Astrocyte (in vitro differentiated cells and primary cell): ENCODE measurements around the gene FBXL16. TPM values are rescaled to one million over a fixed set of nuclear protein-coding genes. Genes with fewer than 3 reads are reported as not detected.
A peak's percentile ranks its signal among the peaks of the same experiment; 100 is the strongest.

Experiments used
- DNase-seq: peaks from one replicate; pipeline ENCODE4 v3.0.0-alpha.2; 2010; ENCODE audit warnings: low read depth
- FAIRE-seq: peaks from 2 replicates; lab custom pipeline; 2011; peaks lifted over from hg19 to GRCh38; lab: Jason Lieb, UNC
- H2AFZ ChIP-seq: 2 replicates; pipeline ENCODE4 v1.6.0; 2012; ENCODE audit warnings: low read depth, low read length, inconsistent platforms
- H3K27ac ChIP-seq: 2 replicates; pipeline ENCODE4 v1.5.1; 2011; ENCODE audit warnings: low read depth, low read length, inconsistent platforms
- H3K27me3 ChIP-seq: 2 replicates; pipeline ENCODE4 v1.6.0; 2011; ENCODE audit warnings: low read length, inconsistent platforms; ENCODE audit not compliant: insufficient read depth
- H3K36me3 ChIP-seq: 2 replicates; pipeline ENCODE4 v1.5.1; 2011; ENCODE audit warnings: low read length, inconsistent platforms; ENCODE audit not compliant: insufficient read depth
- H3K4me1 ChIP-seq: 2 replicates; pipeline ENCODE4 v1.5.1; 2011; ENCODE audit warnings: low read length, inconsistent platforms; ENCODE audit not compliant: insufficient read depth
- H3K4me2 ChIP-seq: 2 replicates; pipeline ENCODE4 v1.6.0; 2012; ENCODE audit warnings: low read length, inconsistent platforms
- H3K4me3 ChIP-seq: 2 replicates; pipeline ENCODE4 v1.5.1; 2011; ENCODE audit warnings: low read depth, mild to moderate bottlenecking, low read length, inconsistent platforms; ENCODE audit not compliant: insufficient read depth
- H3K79me2 ChIP-seq: 2 replicates; pipeline ENCODE4 v1.6.0; 2012; ENCODE audit warnings: mild to moderate bottlenecking, low read length, inconsistent platforms; ENCODE audit not compliant: insufficient read depth
- H3K9ac ChIP-seq: 2 replicates; pipeline ENCODE4 v1.6.0; 2012; ENCODE audit warnings: mild to moderate bottlenecking, low read length, inconsistent platforms
- H3K9me3 ChIP-seq: 2 replicates; pipeline ENCODE4 v1.5.1; 2012; ENCODE audit warnings: low read depth, mild to moderate bottlenecking, low read length, inconsistent platforms; ENCODE audit not compliant: insufficient read depth
- H4K20me1 ChIP-seq: 2 replicates; pipeline ENCODE4 v1.6.0; 2012; ENCODE audit warnings: low read length, inconsistent platforms; ENCODE audit not compliant: insufficient read depth
- H3K27ac Mint-ChIP-seq: one replicate; pipeline ENCODE4 v1.8.0; 2021; ENCODE audit warnings: mild to moderate bottlenecking, mixed read lengths; ENCODE audit not compliant: unreplicated experiment
- H3K27me3 Mint-ChIP-seq: one replicate; pipeline ENCODE4 v1.8.0; 2021; ENCODE audit warnings: low read depth, mixed read lengths; ENCODE audit not compliant: unreplicated experiment
- H3K36me3 Mint-ChIP-seq: one replicate; pipeline ENCODE4 v1.8.0; 2021; ENCODE audit warnings: low read depth, mixed read lengths; ENCODE audit not compliant: unreplicated experiment
- H3K4me1 Mint-ChIP-seq: one replicate; pipeline ENCODE4 v1.8.0; 2021; ENCODE audit warnings: low read depth, mixed read lengths; ENCODE audit not compliant: unreplicated experiment
- H3K4me3 Mint-ChIP-seq: one replicate; pipeline ENCODE4 v1.8.0; 2021; ENCODE audit warnings: mild to moderate bottlenecking, moderate library complexity, mixed read lengths; ENCODE audit not compliant: unreplicated experiment
- H3K9me3 Mint-ChIP-seq: one replicate; pipeline ENCODE4 v1.8.0; 2021; ENCODE audit warnings: mild to moderate bottlenecking, mixed read lengths; ENCODE audit not compliant: unreplicated experiment
- EZH2 ChIP-seq: IDR thresholded peaks from 2 replicates; pipeline ENCODE4 v1.6.1; 2012; ENCODE audit warnings: mild to moderate bottlenecking, low read length, inconsistent platforms; ENCODE audit not compliant: insufficient read depth
- total RNA-seq: library from RNA; stranded (reverse); gene quantifications from 2 replicates; pipeline ENCODE4 v1.2.1, GENCODE V29; 2021
- TF ChIP-seq, protein P1 (sequence below): IDR thresholded peaks from 2 replicates; pipeline ENCODE4 v1.5.1; 2011; ENCODE audit warnings: low read depth, mild to moderate bottlenecking, inconsistent platforms, low read length, moderate library complexity; ENCODE audit not compliant: insufficient read depth

FBXL16 gene
- total RNA-seq, 1 donor from 2014 or later: 5.2 TPM

DNA sequence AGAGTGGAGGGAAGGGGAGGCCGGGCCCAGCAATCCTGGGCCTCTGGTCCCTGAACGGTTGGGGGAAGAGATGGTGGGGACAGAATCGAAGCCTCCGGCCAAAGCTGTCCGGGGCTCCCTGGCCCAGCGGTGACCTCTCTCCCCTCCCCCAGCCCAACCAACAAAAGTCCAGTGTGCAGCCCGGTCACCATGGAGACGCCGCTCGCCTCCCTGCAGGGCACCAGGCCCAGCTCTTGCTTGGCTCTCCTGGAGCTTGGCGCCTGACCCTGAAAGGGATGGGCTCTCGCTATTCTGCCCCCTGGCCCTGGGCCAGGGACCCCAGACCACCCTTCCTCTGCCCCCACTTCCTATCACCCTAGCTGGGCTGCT is 10.6 kb upstream of the FBXL16 start:
- Histone ChIP-seq H3K4me1 (peaks cover 29% of the 10 kb centered on the region), H3K4me2 (peak overlapping the region; percentile 90), H3K9ac (peak overlapping the region; percentile 52), H3K27me3 (no peaks in the 10 kb centered on the region), H3K9me3 (no peaks in the 10 kb centered on the region), H3K79me2 (peaks cover 7% of the 10 kb centered on the region), H3K4me3 (peak overlapping the region; percentile 54), H3K36me3 (no peaks in the 10 kb centered on the region), H2AFZ (peak overlapping the region; percentile 60), H4K20me1 (peaks cover 37% of the 10 kb centered on the region), H3K27ac (no peak overlapping the region)
- H3K9me3 Mint-ChIP-seq: no peaks in the 10 kb centered on the region
- TF ChIP-seq, protein P1, sequence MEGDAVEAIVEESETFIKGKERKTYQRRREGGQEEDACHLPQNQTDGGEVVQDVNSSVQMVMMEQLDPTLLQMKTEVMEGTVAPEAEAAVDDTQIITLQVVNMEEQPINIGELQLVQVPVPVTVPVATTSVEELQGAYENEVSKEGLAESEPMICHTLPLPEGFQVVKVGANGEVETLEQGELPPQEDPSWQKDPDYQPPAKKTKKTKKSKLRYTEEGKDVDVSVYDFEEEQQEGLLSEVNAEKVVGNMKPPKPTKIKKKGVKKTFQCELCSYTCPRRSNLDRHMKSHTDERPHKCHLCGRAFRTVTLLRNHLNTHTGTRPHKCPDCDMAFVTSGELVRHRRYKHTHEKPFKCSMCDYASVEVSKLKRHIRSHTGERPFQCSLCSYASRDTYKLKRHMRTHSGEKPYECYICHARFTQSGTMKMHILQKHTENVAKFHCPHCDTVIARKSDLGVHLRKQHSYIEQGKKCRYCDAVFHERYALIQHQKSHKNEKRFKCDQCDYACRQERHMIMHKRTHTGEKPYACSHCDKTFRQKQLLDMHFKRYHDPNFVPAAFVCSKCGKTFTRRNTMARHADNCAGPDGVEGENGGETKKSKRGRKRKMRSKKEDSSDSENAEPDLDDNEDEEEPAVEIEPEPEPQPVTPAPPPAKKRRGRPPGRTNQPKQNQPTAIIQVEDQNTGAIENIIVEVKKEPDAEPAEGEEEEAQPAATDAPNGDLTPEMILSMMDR: no peak
- no peak for TF ChIP-seq EZH2
- H3K4me3 Mint-ChIP-seq: peak overlapping the region; percentile 80
- DNase-seq (peak; percentile 29), FAIRE-seq (no peak)
- no peaks in the 10 kb centered on the region for H3K36me3 Mint-ChIP-seq
- H3K4me1 Mint-ChIP-seq: peaks cover 6% of the 10 kb centered on the region
- no peaks in the 10 kb centered on the region for H3K27me3 Mint-ChIP-seq
- no peak overlapping the region for H3K27ac Mint-ChIP-seq

DNA sequence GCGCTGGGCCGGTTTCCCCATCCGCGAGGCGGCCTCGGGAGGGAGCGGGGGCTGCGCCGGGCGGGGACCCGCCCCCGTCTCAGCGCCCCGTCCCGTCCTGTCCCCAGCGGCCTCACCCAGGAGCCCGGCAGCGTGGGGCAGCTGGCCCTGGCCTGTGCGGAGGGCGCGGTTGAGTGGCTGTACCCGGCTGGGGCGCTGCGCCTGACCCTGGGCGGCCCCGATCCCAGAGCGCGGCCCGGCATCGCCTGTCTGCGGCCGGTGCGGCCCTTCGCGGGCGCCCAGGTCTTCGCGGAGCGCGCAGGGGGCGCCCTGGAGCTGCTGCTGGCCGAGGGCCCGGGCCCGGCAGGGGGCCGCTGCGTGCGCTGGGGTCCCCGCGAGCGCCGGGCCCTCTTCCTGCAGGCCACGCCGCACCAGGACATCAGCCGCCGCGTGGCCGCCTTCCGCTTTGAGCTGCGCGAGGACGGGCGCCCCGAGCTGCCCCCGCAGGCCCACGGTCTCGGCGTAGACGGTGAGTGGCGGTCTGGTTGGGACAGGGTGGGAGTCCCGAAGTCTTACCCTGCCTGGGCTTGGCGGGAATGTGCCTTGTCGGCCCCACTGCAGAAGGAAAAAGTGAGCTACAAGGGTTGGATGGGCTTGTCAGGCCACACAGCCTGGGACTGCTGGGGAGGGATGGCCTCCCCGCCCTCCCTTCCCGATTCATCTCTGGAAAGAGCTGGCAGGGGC is 10.0 kb upstream of the FBXL16 start:
- Mint-ChIP-seq H3K27ac (no peak overlapping the region), H3K9me3 (no peaks in the 10 kb centered on the region), H3K4me1 (peaks cover 7% of the 10 kb centered on the region), H3K4me3 (peak overlapping the region; percentile 80), H3K36me3 (no peaks in the 10 kb centered on the region), H3K27me3 (no peaks in the 10 kb centered on the region)
- TF ChIP-seq, protein P1: no peak
- no peak for TF ChIP-seq EZH2
- Histone ChIP-seq H3K27me3 (no peaks in the 10 kb centered on the region), H3K4me3 (peak overlapping the region; percentile 54), H3K9me3 (no peaks in the 10 kb centered on the region), H2AFZ (peak overlapping the region; percentile 60), H3K9ac (peak overlapping the region; percentile 52), H3K79me2 (peaks cover 7% of the 10 kb centered on the region), H3K36me3 (no peaks in the 10 kb centered on the region), H3K4me1 (peaks cover 29% of the 10 kb centered on the region), H3K27ac (no peak overlapping the region), H4K20me1 (peaks cover 37% of the 10 kb centered on the region), H3K4me2 (peak overlapping the region; percentile 90)
- FAIRE-seq: no peak
- no peak for DNase-seq
